T-helper 1 cell treated with Interleukin-12 subunit alpha and Interleukin-12 subunit beta and Interleukin-4 antibody, amounts not matched to agents 30 ng/mL and 1 ng/mL, for 36 hours (primary cell): ENCODE data around the gene CA5A. TPM values are rescaled to one million over a fixed set of nuclear protein-coding genes. Genes with fewer than 3 reads are reported as not detected.

Experiments
- intact Hi-C: fragments of 100-400 bp; cut with micrococcal nuclease; formaldehyde crosslinking; loops from one replicate; pipeline ENCODE4 v1.15.1; 2024
- total RNA-seq: library from RNA; stranded (reverse); gene quantifications from 2 replicates; pipeline ENCODE4 v1.2.3, GENCODE V29; 2022

Gene CA5A
- total RNA-seq, 1 donor from 2014 or later, result not detected

DNA sequence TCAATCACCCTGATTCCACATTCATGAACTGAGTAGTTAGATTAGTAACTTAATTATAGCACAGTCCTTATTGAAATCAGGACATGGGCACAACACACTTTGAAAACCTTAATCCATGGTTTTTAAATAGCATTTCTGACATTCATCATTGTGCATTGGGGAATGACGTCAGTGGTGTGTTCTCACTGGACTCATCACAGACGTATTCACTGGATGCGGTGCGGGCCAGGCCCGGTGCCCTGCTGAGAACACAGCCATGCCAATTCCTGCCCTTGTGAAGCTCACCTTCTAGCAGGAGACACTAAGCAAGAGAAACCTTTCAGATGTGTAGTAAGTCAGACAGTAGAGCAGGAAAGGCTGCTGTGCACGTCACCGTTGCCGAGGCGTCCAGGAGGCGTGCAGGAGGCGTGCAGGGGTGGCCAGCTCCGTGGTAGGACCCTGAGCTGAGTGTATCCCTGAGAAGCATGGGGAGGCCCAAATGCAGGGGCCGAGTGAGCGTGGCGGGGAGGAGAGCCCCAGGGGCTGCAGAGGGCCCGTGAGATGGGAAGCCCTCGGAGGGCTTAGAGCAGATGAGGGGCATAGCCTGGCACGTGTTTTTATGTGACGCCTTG lies 27.8 kb upstream of the CA5A start:
- intact Hi-C loops, result no loop called here

- intact Hi-C loops, result loop anchor here (1.0 kb wide), 1 partner anchor 18 kb away; no protein-coding TSS in a partner anchor
These were observed 27.1 kb upstream of the CA5A start for GRCh38 chr16:87963400-87963799.

GRCh38 chr16:87961623-87962022 lies 25.3 kb upstream of the CA5A start:
- intact Hi-C loops, result no loop called here

DNA sequence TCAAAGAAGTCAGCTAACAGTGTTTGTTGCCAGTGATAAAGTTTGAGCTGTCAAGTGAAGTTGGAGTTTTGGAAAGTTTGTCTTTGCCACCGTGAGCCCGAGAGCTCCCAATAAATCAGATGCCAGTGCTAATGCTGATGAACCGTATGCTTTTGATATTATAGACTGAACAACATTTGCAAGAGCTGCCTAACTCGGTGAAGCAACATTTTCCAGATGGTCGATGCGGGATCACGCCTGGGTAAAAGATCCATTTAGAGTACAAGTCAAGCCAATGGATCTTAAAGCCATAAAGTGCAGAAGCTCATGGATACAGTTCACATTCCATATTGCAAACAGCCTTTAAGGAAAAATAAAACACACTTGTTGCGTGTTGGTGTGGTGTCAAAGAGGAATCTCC lies 24.5 kb upstream of the CA5A start:
- intact Hi-C loops, result no loop called here

- intact Hi-C loops, result no loop called here
These were observed 24.0 kb upstream of the CA5A start for GRCh38 chr16:87960296-87960695.

- intact Hi-C loops, result loop anchor here (5.0 to 10.0 kb wide), 4 partner anchors 645 to 1285 kb away; partner anchors contain the start of genes C16orf95 and MVD
These were observed 23.2 kb upstream of the CA5A start for GRCh38 chr16:87959391-87959990.

- intact Hi-C loops, result loop anchor here (5.0 to 10.0 kb wide), 4 partner anchors 644 to 1286 kb away; partner anchors contain the start of genes C16orf95 and MVD
These were observed 22.3 kb upstream of the CA5A start for GRCh38 chr16:87958632-87959031.

DNA sequence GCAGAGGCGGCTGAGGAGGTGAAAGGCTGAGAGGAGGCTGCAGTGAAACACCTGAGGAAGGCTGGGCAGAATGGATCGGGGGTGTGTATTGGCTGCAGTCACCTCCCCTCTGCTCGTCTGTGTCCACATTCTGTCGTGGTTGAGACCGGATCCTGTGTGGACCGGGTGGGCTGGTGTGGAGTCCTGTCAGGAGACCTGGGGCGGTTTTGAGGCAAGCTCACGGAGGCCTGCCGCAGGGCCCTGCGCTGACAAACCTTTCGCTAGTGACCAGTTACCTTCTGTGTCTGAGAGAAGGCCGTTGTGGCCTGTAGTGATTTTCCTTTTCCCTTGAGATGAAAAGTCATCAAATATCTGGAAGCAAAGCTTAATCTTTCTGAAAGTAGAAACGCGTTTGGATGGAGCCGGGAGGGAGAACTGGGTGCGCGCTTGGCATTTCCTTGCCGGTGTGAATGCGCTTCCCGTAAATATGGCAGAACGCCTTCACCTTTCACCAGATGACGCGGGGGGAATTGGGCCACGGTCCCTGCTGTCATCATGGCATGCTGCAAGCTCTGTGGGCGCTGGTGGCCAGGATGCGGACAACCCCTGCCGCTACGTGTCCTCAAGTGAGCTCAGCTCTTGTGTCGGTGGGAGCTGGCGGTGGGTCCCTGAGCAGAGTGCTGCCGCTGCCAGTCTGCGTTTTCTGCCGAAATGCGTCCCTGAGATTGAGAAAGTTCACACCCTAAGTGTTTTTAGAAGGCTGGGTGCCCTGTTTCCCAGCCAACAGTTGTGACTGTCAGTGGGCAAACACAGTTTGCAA lies 21.2 kb upstream of the CA5A start:
- intact Hi-C loops, result loop anchor here (5.0 to 10.0 kb wide), 4 partner anchors 643 to 1287 kb away; partner anchors contain the start of genes C16orf95 and MVD

GRCh38 chr16:87956365-87957231 lies 20.3 kb upstream of the CA5A start:
- intact Hi-C loops, result loop anchor here (1.0 to 10.0 kb wide), 7 partner anchors 25 to 1288 kb away; partner anchors contain the start of genes C16orf95 and MVD

- intact Hi-C loops, result loop anchor here (1.0 to 10.0 kb wide), 7 partner anchors 25 to 1289 kb away; partner anchors contain the start of genes C16orf95 and MVD
These were observed 19.7 kb upstream of the CA5A start for GRCh38 chr16:87956098-87956364.

DNA sequence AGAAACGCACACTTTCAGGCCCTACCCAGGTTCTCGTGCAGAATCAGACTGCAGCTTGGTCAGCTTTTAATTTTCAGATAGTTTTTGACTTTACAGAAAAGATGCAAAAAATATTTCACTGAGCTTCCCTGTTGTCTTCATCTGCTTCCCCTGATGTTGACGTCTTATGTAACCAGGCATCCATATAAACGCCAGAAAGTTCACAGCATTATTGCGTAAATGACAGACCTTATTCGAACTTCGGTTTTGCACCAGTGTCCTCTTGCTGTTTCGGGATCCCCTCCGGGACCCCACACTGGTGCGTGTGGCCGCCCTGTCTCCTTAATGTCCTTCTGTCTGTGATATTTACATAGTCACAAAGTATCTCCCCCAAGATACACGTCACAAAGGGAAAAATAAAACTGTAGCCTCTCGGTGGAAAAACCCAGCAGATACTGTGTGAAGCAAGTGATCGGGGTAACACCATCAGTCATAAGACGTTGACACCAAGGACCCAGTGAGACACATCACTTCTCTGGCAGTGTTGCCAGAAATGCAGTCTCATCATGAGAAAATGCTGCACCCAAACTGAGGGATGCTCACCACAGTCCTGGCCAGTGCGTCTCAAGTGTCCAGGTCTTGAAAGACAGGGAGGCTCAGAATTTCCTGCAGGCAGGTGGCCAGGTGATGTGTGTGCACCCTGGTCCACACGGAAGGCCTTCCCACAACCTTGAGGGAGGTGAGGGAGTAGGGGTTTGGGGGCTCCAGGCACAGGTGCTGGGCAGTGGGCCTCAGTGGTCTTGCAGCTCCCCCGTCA lies 19.2 kb upstream of the CA5A start:
- intact Hi-C loops, result loop anchor here (1.0 to 10.0 kb wide), 7 partner anchors 26 to 1289 kb away; partner anchors contain the start of genes C16orf95 and MVD

DNA sequence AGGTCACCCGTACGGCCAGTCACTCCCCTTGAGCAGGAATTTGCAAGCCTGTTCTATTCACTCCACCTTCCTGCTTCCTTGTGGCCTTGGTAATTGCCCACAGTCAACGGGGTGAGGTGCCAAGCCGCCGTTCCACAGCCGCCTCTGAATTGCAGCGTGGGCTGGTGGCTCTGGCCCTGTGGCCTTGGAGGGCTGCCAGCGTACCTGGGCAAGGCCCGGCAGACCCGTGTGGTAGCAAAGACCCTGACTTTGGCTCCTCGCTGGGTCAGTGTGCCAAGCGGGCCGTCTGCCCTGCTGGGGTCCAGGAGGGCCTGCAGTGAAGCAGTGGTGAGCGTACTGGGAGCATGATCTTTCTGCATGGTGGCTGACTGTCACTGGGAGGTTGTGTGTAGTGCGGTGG lies 18.5 kb upstream of the CA5A start:
- intact Hi-C loops, result loop anchor here (5.0 to 10.0 kb wide), 7 partner anchors 497 to 1290 kb away; partner anchors contain the start of genes APRT, C16orf95, MVD and ZFPM1

DNA sequence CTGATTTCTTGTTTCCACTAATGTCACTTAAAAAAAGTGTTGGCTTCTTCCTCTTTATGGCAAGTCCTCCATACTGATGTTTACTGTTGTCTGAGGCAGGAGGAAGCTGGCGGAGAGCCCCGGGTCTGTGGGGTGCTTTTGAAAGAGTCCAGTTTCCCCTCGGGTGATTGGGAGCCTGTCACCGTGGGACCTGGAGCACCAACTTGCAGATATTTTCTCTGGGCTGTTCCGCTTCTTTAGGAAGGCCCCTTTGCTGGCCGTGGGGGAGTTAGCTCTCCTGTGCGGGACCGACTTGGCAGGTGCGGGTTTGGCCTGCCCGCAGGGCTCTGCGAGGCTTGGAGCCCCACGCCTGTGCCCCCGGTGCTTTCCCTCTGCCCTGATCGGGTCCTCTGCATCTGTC lies 18.0 kb upstream of the CA5A start:
- intact Hi-C loops, result loop anchor here (5.0 to 10.0 kb wide), 6 partner anchors 498 to 1290 kb away; partner anchors contain the start of genes APRT, C16orf95, MVD and ZFPM1

DNA sequence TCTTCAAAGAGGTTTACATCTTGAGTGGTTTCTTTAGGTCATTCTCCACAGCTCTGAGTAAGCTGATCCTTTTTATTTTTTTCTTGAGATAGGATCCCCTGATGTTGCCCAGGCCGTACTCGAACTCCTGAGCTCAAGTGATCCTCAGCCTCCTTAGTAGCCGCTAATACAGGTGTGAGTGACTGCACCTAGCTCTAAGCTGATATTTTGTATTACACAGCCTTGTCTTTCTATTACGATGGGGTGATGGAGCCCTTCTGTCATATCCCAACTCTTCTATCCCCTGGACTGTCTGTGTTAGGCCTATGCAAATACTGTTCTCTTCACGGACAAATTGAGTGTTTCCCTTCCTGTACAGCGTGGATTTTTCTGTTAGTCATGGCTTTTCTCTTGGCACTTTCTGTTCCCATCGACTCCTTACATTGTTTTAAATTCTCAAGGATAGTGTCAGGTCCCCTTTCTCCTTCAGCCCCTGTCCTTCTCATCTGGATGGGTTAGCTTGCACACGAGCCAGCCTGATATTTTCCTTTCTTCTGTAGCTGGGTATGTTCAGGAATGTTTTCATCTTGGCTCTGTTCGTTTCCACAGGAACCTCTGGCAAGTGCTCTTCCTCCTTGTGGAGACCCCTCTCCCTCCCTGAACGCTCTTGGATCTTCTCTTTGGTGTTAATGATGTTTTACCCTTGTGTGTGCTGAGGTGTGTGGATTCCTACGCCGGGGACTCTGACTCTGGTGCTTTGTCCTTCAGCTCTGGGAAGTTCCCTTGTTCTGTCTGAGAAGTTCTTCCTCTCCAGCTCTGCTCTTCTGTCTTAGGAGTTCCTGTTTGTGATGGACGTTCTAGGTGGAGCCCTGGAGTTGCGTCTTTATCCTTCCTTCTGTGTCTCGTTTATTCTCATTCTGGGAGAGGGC lies 17.2 kb upstream of the CA5A start:
- intact Hi-C loops, result loop anchor here (5.0 to 10.0 kb wide), 6 partner anchors 499 to 1291 kb away; partner anchors contain the start of genes APRT, C16orf95, MVD and ZFPM1

- intact Hi-C loops, result loop anchor here (5.0 to 10.0 kb wide), 6 partner anchors 500 to 1292 kb away; partner anchors contain the start of genes APRT, C16orf95, MVD and ZFPM1
These were observed 16.4 kb upstream of the CA5A start for GRCh38 chr16:87952751-87953150.

DNA sequence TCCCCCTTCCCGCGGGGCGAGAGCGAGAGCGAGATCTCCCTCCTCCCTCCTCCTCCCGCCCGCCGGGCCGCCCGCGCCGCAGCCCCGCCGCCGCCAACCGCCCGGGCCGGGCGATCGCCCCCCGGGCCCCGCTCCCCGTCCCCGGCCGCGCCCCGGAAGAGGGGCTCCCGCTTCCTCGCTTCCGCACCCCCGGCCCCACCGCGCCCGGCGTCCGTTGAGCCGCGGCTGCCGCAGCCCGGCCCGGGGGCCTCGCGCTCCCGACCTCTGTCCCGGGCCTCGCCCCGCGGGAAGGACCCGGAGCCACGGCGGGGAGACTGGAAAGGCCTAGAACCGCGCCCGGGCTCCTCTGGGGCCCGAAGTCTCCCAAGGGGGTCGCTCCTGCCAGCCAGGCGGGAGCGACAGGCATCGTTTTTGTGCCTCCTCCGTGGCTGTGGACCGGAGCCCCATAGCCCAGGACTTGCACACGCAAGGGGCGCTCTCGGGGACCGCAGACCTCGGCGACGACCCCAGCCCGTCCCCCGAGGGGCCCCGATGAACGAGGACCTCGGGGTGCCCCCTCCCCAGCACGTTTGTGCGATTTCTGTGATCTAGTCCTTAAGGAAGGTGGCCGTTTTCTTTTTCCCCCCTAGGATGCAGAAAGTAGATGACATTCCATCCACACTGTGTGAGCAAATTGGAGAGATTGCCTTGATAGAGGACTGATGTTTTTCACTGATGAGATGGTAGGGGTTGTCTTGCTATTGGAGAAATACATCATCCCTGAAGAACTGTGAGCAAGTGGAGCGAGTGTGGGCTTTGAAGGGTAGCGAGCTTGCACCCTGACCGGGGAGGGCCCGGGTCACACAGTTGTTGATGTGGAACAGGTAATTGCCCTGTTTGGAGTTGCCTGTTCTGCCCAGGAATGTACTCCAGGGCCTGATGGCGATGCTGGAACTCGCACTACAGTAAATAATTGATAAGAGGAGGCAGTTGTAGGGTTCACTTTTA lies 15.5 kb upstream of the CA5A start:
- intact Hi-C loops, result loop anchor here (1.0 to 10.0 kb wide), 13 partner anchors 57 to 1397 kb away; partner anchors contain the start of genes APRT, C16orf95, MTHFSD and MVD
